GM23338 (cell line): ENCODE data around the gene AOC2. TPM values are rescaled to one million over a fixed set of nuclear protein-coding genes. Genes with fewer than 3 reads are reported as not detected.
A peak's percentile ranks its signal among the peaks of the same experiment; 100 is the strongest.

Experiments used
- ATAC-seq: fragments of 200-7000 bp; cut with Tn5 transposase; 3 replicates; pipeline ENCODE4 v1.9.1; 2020
- DNase-seq: peaks from one replicate; pipeline ENCODE4 v3.0.0-alpha.2; 2015; ENCODE audit warnings: low spot score
- H2AFZ ChIP-seq: fragments of 200-600 bp; sonication (generic); 2 replicates; pipeline ENCODE4 v1.8.0; 2016; ENCODE audit warnings: antibody characterized with exemption, mild to moderate bottlenecking, moderate library complexity
- H3F3A ChIP-seq: fragments of 200-600 bp; sonication (generic); replicated peaks from 2 replicates; pipeline ENCODE4 v1.8.0; 2017; ENCODE audit warnings: antibody characterized with exemption, mixed run types, low read depth
- H3K27ac ChIP-seq: fragments of 200-600 bp; sonication (generic); 2 replicates; pipeline ENCODE4 v1.6.1; 2016; ENCODE audit warnings: low read depth
- H3K27me3 ChIP-seq: fragments of 200-600 bp; sonication (generic); 2 replicates; pipeline ENCODE4 v1.8.0; 2016; ENCODE audit warnings: mild to moderate bottlenecking, mixed run types, moderate library complexity; ENCODE audit not compliant: insufficient read depth
- H3K36me3 ChIP-seq: fragments of 200-600 bp; sonication (generic); 2 replicates; pipeline ENCODE4 v1.8.0; 2016; ENCODE audit warnings: mild to moderate bottlenecking; ENCODE audit not compliant: insufficient read depth
- H3K4me1 ChIP-seq: fragments of 200-600 bp; sonication (generic); 2 replicates; pipeline ENCODE4 v1.8.0; 2016; ENCODE audit warnings: mild to moderate bottlenecking, moderate library complexity; ENCODE audit not compliant: insufficient read depth
- H3K4me2 ChIP-seq: fragments of 200-600 bp; sonication (generic); 2 replicates; pipeline ENCODE4 v1.7.1; 2017; ENCODE audit warnings: mixed run types
- H3K4me3 ChIP-seq: fragments of 200-600 bp; sonication (generic); 2 replicates; pipeline ENCODE4 v1.6.1; 2016; ENCODE audit warnings: mixed run types
- H3K79me2 ChIP-seq: fragments of 200-600 bp; sonication (generic); replicated peaks from 2 replicates; pipeline ENCODE4 v1.8.0; 2017; ENCODE audit warnings: mild to moderate bottlenecking; ENCODE audit not compliant: insufficient read depth
- H3K9me2 ChIP-seq: fragments of 200-600 bp; sonication (generic); 2 replicates; pipeline ENCODE4 v1.8.0; 2017; ENCODE audit not compliant: insufficient read depth
- H4K20me1 ChIP-seq: fragments of 200-600 bp; sonication (generic); replicated peaks from 2 replicates; pipeline ENCODE4 v1.8.0; 2017; ENCODE audit warnings: mild to moderate bottlenecking; ENCODE audit not compliant: insufficient read depth
- H3K27ac Mint-ChIP-seq: 2 replicates; pipeline ENCODE4 v1.8.0; 2020; ENCODE audit warnings: inconsistent platforms, mild to moderate bottlenecking, moderate library complexity, mixed read lengths
- H3K27me3 Mint-ChIP-seq: 3 replicates; pipeline ENCODE4 v1.8.0; 2022; ENCODE audit warnings: low read depth, mild to moderate bottlenecking, moderate library complexity, mixed read lengths, inconsistent platforms; ENCODE audit not compliant: insufficient read depth, poor library complexity
- H3K36me3 Mint-ChIP-seq: 3 replicates; pipeline ENCODE4 v1.8.0; 2021; ENCODE audit warnings: low read depth, mild to moderate bottlenecking, inconsistent platforms, moderate library complexity, mixed read lengths
- H3K4me1 Mint-ChIP-seq: 3 replicates; pipeline ENCODE4 v1.8.0; 2020; ENCODE audit warnings: mild to moderate bottlenecking, inconsistent platforms, mixed read lengths
- H3K4me3 Mint-ChIP-seq: 3 replicates; pipeline ENCODE4 v1.8.0; 2021; ENCODE audit warnings: moderate library complexity, mild to moderate bottlenecking, inconsistent platforms, mixed read lengths
- H3K9me3 Mint-ChIP-seq: 3 replicates; pipeline ENCODE4 v1.8.0; 2020; ENCODE audit warnings: moderate library complexity, mild to moderate bottlenecking, inconsistent platforms, mixed read lengths
- EZH2 ChIP-seq: fragments of 200-600 bp; sonication (generic); IDR thresholded peaks from one replicate; pipeline ENCODE4 v1.8.0; 2017; ENCODE audit warnings: antibody characterized with exemption, mild to moderate bottlenecking, low read depth; ENCODE audit not compliant: unreplicated experiment
- NANOG ChIP-seq: IDR thresholded peaks from 2 replicates; pipeline ENCODE4 v1.6.1; 2016; ENCODE audit warnings: antibody characterized with exemption, borderline replicate concordance
- ZNF114 ChIP-seq: fragments of 250-450 bp; sonication (Bioruptor Pico); IDR thresholded peaks from 2 replicates; pipeline ENCODE4 v1.5.0; 2020; ENCODE audit warnings: mild to moderate bottlenecking, moderate library complexity
- ZNF331 ChIP-seq: fragments of 250-450 bp; sonication (Bioruptor Pico); IDR thresholded peaks from 2 replicates; pipeline ENCODE4 v1.5.0; 2020; ENCODE audit warnings: low read depth, mild to moderate bottlenecking, moderate library complexity
- polyA plus RNA-seq: library from polyadenylated mRNA; unstranded; fragments of >200 nt; fragmentation: Nextera tagmentation; extraction: Ambion mirVana; gene quantifications from 2 replicates; pipeline ENCODE4 v1.2.1, GENCODE V29; 2016
- total RNA-seq: library from RNA; depleted of rRNA; stranded (reverse); fragments of >200 nt; shearing (Covaris generic); gene quantifications from 2 replicates; pipeline ENCODE4 v1.2.3, GENCODE V29; 2014
- TF ChIP-seq, protein P1 (sequence below): IDR thresholded peaks from 2 replicates; pipeline ENCODE4 v1.6.1; 2016; ENCODE audit warnings: antibody characterized with exemption
- TF ChIP-seq, protein P2 (sequence below): IDR thresholded peaks from one replicate; pipeline ENCODE4 v1.6.1; 2018; ENCODE audit warnings: antibody characterized with exemption; ENCODE audit not compliant: unreplicated experiment
- TF ChIP-seq, protein P3 (sequence below), 2 experiments: fragments of 200-600 bp in 1 of 2; sonication (generic) in 1 of 2; conservative IDR thresholded peaks; 2 replicates each; pipeline versions ENCODE4 v1.5.1 to v1.6.1; 2016 to 2017; ENCODE audit warnings: antibody characterized with exemption in 2 of 2, low read depth in 2 of 2, mild to moderate bottlenecking in 2 of 2, moderate library complexity in 1 of 2

AOC2 gene
- total and polyA plus RNA-seq, 2 experiments from 2014 or later: 2.0 to 5.8 TPM

- TF ChIP-seq, protein P1, sequence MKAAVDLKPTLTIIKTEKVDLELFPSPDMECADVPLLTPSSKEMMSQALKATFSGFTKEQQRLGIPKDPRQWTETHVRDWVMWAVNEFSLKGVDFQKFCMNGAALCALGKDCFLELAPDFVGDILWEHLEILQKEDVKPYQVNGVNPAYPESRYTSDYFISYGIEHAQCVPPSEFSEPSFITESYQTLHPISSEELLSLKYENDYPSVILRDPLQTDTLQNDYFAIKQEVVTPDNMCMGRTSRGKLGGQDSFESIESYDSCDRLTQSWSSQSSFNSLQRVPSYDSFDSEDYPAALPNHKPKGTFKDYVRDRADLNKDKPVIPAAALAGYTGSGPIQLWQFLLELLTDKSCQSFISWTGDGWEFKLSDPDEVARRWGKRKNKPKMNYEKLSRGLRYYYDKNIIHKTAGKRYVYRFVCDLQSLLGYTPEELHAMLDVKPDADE: no peak
- TF ChIP-seq EZH2: no peak
- no peak for TF ChIP-seq NANOG
- TF ChIP-seq, protein P2, sequence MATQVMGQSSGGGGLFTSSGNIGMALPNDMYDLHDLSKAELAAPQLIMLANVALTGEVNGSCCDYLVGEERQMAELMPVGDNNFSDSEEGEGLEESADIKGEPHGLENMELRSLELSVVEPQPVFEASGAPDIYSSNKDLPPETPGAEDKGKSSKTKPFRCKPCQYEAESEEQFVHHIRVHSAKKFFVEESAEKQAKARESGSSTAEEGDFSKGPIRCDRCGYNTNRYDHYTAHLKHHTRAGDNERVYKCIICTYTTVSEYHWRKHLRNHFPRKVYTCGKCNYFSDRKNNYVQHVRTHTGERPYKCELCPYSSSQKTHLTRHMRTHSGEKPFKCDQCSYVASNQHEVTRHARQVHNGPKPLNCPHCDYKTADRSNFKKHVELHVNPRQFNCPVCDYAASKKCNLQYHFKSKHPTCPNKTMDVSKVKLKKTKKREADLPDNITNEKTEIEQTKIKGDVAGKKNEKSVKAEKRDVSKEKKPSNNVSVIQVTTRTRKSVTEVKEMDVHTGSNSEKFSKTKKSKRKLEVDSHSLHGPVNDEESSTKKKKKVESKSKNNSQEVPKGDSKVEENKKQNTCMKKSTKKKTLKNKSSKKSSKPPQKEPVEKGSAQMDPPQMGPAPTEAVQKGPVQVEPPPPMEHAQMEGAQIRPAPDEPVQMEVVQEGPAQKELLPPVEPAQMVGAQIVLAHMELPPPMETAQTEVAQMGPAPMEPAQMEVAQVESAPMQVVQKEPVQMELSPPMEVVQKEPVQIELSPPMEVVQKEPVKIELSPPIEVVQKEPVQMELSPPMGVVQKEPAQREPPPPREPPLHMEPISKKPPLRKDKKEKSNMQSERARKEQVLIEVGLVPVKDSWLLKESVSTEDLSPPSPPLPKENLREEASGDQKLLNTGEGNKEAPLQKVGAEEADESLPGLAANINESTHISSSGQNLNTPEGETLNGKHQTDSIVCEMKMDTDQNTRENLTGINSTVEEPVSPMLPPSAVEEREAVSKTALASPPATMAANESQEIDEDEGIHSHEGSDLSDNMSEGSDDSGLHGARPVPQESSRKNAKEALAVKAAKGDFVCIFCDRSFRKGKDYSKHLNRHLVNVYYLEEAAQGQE: no peak
- TF ChIP-seq, protein P3, sequence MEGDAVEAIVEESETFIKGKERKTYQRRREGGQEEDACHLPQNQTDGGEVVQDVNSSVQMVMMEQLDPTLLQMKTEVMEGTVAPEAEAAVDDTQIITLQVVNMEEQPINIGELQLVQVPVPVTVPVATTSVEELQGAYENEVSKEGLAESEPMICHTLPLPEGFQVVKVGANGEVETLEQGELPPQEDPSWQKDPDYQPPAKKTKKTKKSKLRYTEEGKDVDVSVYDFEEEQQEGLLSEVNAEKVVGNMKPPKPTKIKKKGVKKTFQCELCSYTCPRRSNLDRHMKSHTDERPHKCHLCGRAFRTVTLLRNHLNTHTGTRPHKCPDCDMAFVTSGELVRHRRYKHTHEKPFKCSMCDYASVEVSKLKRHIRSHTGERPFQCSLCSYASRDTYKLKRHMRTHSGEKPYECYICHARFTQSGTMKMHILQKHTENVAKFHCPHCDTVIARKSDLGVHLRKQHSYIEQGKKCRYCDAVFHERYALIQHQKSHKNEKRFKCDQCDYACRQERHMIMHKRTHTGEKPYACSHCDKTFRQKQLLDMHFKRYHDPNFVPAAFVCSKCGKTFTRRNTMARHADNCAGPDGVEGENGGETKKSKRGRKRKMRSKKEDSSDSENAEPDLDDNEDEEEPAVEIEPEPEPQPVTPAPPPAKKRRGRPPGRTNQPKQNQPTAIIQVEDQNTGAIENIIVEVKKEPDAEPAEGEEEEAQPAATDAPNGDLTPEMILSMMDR (conservative IDR thresholded peaks at IDR 0.05; ENCODE audit: low read depth in 2 of 2): no peak
- TF ChIP-seq ZNF114 (CRISPR knock-in tag): no peak
- TF ChIP-seq ZNF331 (CRISPR knock-in tag): no peak
- Histone ChIP-seq H2AFZ (no peak overlapping the region), H3F3A (no peaks in the 10 kb centered on the region), H3K9me2 (no peaks in the 10 kb centered on the region), H3K4me1 (peaks cover 6% of the 10 kb centered on the region; the same call in 1 of the 2 replicates), H4K20me1 (no peaks in the 10 kb centered on the region), H3K36me3 (no peaks in the 10 kb centered on the region), H3K79me2 (peaks cover 8% of the 10 kb centered on the region), H3K4me3 (peak overlapping the region; percentile 90), H3K4me2 (peak overlapping the region; percentile 80), H3K27me3 (peaks cover 18% of the 10 kb centered on the region), H3K27ac (no peak overlapping the region)
- Mint-ChIP-seq H3K4me1 (peaks cover 5% of the 10 kb centered on the region; the same call in 1 of the 3 replicates), H3K27ac (no peak overlapping the region), H3K27me3 (peaks cover 19% of the 10 kb centered on the region), H3K9me3 (peaks cover 14% of the 10 kb centered on the region), H3K36me3 (peaks cover 13% of the 10 kb centered on the region), H3K4me3 (peak overlapping the region; percentile 94)
- no peak for ATAC-seq
- no peak for DNase-seq
Observed at GRCh38 chr17:42797067-42798007, 47.0 kb upstream of the AOC2 start.
